GM23338 (cell line): ENCODE data around the gene CES5A.

ENCODE experiments used
- CTCF ChIP-seq, 2 experiments: fragments of 200-600 bp in 1 of 2; sonication (generic) in 1 of 2; conservative IDR thresholded peaks; 2 replicates each; pipeline versions ENCODE4 v1.5.1 to v1.6.1; 2016 to 2017; ENCODE audit warnings: antibody characterized with exemption in 2 of 2, low read depth in 2 of 2, mild to moderate bottlenecking in 2 of 2, moderate library complexity in 1 of 2
- POLR2AphosphoS5 ChIP-seq: IDR thresholded peaks from 2 replicates; pipeline ENCODE4 v1.6.1; 2016; ENCODE audit warnings: antibody characterized with exemption, low read depth
- ZNF114 ChIP-seq: fragments of 250-450 bp; sonication (Bioruptor Pico); IDR thresholded peaks from 2 replicates; pipeline ENCODE4 v1.5.0; 2020; ENCODE audit warnings: mild to moderate bottlenecking, moderate library complexity

- TF ChIP-seq CTCF (conservative IDR thresholded peaks at IDR 0.05; ENCODE audit: low read depth in 2 of 2) (no peak), POLR2AphosphoS5 (no peak), ZNF114 (CRISPR knock-in tag) (no peak)
Observed at GRCh38 chr16:55824473-55825000, 50.6 kb downstream of the CES5A start.
